Skeletal muscle cell (primary cell): ENCODE results near the gene XRCC1.

Source experiments
- DNase-seq: peaks from one replicate; pipeline ENCODE4 v3.0.0-alpha.2; 2010; ENCODE audit warnings: low read depth
- H3K4me3 ChIP-seq: 2 replicates; pipeline ENCODE4 v1.5.1; 2011; ENCODE audit warnings: low read depth, mild to moderate bottlenecking, control low read depth, low read length, moderate library complexity

Gene XRCC1, protein sequence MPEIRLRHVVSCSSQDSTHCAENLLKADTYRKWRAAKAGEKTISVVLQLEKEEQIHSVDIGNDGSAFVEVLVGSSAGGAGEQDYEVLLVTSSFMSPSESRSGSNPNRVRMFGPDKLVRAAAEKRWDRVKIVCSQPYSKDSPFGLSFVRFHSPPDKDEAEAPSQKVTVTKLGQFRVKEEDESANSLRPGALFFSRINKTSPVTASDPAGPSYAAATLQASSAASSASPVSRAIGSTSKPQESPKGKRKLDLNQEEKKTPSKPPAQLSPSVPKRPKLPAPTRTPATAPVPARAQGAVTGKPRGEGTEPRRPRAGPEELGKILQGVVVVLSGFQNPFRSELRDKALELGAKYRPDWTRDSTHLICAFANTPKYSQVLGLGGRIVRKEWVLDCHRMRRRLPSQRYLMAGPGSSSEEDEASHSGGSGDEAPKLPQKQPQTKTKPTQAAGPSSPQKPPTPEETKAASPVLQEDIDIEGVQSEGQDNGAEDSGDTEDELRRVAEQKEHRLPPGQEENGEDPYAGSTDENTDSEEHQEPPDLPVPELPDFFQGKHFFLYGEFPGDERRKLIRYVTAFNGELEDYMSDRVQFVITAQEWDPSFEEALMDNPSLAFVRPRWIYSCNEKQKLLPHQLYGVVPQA

DNA sequence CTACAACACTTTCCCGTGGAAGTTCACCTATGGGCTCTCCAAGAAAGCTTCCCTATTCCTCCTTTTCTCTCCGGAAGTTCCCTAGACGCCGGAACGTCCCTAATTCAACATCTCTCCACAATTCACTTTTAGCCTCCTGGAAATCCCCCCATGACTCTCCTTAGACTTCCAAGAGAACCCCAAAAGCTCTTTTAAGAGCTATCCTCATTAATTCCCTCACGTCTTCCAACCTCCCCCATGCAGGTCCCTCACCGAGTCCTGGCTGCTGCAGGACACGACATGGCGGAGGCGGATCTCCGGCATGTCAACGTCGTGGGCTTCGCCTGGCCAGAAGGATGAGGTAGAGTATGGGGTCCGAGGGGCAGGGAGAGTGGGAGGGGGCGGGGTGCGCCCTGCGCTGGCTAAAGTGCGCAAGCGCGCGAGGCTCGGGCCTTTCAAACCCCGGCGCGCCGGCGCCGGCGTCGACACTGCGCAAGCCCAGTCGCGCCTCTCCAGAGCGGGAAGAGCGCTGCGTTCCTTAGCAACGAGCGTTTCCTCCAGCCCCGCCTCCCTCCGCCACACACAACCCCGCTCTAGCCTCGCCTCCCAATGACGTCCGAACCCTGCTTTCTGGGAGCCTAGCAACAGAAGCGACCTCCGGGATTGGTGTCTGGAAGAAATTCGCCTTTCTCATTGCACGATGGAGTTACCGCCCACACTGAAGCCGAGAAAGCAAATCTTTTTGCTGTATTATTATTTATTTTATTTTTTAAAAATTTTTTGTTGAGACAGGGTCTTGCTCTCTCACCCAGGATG is at the start of gene XRCC1, which contains the start of gene PINLYP:
Gene XRCC1 (minus strand): TSS at position 372 of the 795 bp plus-strand sequence. CDS start 69 bp downstream, at position 303.
Gene PINLYP (plus strand): TSS at position 646 of the 795 bp plus-strand sequence. CDS start 1,391 bp downstream, outside the sequence.
- DNase-seq: peak; percentile 95
- peak within 1 kb of the TSS; percentile 98 for H3K4me3 ChIP-seq

DNA sequence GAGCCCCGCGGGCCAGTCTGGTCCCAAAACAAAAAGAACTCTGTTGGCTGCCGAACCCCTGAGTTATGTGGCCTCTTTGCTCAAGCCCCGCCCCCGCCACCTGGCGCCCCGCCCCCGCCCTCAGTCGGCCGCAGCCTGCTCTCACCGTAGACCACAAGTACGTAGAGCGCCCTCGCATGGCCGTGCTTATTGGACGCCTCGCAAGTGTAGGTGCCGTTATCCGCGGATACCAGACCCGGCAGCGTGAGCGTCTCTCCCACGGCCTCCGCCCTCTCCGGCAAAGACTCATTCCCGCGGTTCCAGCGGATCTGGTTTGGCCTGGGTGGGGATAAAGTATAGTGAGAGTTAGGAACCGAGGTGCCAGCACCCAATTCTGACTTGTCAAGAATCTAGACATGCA is 49.6 kb upstream of the XRCC1 start:
- no peak for DNase-seq
- no peak overlapping the region for H3K4me3 ChIP-seq

DNA sequence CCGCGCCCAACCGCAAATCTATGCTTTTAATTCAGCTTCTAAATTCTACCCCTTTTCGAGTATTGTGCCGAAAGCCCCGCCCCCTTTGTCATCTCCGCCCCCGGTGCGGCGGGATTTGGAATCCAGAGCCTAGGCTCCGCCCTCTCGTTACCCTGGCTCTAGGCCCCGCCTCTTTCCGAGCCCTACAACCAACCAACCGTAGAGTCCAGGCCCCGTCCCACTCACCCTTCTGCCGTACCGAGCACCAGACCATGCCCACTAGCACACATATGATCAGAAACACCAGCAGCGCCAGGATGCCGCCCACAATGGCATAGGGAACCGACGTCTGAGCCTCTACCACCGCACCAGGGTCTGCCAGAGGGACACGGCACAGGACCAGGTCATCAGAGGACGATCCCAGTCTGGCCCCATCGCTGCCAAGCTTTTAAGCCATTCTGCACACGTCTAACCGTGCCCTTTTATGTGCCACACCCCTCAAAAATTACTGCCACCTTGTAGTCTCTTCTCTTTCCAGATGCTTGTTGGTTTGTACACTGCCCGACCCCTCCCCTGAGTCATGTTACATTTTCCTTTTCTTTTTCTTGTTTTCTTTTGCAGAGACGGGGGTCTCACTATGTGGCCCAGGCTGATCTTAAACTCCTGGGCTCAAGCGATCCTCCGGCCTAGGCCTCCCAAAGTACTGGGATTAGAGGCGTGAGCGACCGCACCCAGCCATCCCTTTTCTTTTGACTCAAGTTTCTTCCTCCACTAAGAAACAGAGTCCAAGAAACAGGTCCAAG is 48.8 kb upstream of the XRCC1 start:
- DNase-seq: no peak
- H3K4me3 ChIP-seq: no peak overlapping the region

DNA sequence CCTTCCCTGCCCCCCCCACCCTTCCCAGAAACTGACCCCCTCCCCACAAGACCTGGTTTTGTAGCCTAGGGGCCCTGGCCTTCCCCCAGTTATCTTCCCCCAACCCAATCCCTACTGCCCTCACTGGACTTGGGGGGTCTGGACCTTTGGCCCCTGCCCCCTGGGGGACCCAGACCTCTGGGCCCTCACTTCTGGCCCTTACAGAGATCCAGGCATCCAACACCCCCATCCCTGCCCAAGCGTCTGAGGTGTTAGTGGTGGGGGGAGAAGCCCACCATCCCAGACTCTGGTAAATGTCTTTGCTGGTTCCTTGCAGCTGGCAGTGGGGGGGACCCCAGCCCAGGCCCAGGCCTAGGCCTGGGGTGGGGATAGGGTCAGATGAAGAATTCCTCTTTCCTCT is 47.6 kb upstream of the XRCC1 start:
- DNase-seq: no peak
- H3K4me3 ChIP-seq: no peak overlapping the region

DNA sequence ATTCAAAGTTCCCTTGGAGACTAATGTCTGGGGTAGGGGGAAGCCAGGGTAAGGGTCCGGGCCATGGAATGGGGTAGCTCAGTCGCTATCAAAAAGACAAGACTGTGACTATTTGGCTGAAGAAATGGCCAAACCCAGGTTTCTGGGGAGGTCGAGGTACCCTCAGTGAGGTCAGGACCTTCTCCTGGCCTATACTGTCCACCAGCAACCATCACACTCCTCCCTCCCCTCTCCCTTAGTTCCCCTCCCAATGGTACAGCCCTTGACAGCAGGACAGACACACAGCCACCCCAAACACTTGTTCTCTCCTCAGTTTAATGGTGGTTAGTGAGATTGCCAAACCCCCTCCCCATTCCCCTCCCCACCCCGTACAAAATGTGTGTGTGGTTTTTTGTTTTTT is 46.7 kb upstream of the XRCC1 start:
- H3K4me3 ChIP-seq: no peak overlapping the region
- DNase-seq: no peak

DNA sequence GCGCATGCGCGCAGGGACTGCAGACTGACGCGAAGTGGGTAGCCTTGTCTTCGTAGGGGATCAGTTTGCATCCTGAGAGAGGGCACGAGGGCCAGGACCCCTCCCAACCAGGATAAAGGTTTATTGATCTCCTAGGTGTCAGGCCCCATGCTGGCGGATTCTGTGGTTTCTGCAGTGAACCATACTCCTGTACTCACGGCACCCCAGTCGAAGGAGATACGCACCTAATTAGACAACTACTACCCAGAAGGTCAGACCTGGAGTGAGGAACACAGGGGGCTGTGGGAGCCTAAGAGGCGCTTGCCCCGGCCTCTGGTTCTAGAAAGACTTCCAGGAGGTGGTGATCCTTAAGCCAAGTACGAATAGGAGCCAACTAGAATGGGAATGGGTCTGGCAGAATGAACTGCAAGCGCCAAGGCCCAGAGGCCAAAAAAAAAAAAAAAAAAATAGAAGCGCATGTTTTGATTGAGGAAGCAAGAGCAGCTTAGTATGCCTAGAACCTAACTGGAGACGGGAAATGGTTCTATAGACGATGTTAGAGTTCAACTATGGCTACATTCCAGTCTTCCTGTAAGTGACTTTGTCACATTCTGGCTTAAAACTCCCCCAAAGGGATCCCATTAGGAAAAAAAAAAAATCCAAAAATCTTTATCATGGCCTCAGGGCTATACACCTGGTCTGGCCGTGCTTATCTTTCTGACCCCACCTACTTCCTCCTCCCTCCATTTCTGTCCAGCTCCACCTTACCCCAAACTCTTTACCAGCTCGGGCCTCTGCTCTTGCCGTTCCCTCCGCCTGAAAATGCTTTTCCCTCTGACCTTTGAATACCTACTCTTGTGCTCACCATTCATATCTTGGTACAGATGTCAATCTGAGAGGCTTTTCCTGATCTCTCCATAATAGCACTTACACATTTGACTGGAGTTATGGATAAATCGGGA is 45.0 kb upstream of the XRCC1 start:
- peak overlapping the region; percentile 71 for H3K4me3 ChIP-seq
- DNase-seq: no peak

DNA sequence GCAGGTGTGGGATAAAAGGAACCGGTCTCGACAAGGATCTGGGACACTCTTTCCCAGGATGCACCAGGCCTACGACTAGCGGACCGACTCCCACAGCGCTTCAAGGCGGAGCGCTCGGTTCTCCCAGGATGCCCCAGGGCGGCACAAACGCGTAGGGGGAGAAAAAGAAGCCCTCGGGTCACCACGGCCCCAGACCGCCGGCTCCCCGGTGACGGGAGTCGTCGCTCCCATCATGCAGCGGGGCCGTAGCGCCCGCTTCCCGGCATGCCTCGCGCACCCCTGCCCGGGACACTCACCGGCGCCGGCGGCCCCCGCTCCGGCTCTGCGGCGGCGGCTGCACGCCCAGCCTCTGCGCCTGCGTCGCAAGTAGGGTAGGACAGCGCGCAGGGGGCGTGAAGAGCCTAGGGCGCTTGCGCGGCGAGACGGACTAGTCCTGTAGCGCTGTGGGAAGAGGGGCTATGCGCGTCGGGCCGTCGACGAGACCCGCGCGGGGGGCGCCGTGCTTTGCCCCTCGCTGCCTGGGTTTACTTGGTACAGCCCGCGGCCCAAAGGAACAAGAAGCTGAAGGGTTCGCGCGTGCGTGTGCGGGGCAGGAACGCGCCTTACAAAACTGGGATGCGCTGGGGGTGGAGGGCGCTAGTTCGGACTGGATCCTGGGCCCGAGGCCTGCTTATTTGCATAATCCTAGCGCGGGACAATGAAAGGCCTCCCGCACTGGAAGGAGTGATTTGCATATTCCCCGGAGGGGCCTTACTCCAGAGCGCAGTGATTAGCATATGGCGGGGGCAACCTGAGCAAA is 44.1 kb upstream of the XRCC1 start, which contains the start of gene ZNF428:
Gene ZNF428 (minus strand): TSS at position 368 of the 799 bp plus-strand sequence. CDS start 5,325 bp downstream, outside the sequence.
- peak; percentile 70 for DNase-seq
- peak within 1 kb of the TSS; percentile 71 for H3K4me3 ChIP-seq

DNA sequence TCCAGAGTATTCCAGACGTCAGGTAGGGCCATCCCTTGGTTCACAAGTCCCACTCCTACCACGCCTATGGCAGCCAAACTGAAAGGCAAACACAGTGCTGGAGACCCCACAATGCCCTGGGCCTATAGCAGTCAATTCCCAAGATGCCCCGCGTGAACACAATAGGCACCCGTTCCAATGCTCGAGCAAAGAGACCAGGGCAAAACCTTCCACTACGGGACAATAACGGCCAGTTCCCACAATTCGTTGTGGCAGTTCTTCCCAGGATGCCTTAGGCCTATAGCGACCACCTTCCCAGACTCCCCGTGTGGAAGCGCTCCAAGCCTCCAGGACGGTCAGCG is 43.6 kb upstream of the XRCC1 start:
- no peak for DNase-seq
- H3K4me3 ChIP-seq: peak overlapping the region; percentile 71

DNA sequence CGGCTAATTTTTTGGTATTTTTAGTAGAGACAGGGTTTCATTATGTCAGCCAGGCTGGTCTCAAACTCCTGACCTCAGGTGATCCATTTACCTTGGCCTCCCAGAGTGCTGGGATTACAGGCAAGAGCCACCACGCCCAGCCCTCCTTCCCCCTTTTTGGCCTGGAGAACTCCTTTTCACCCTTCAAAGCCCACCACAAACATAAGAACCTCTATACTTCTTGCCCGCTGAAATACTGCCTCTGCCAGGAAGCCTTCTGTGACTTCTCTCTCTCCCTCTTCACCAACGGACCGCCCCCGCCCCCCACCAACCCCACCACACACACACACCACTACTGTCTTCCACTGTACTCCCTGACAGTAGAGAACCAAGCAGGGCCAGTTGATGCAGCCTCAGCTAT is 41.6 kb upstream of the XRCC1 start:
- DNase-seq: no peak
- no peak overlapping the region for H3K4me3 ChIP-seq

DNA sequence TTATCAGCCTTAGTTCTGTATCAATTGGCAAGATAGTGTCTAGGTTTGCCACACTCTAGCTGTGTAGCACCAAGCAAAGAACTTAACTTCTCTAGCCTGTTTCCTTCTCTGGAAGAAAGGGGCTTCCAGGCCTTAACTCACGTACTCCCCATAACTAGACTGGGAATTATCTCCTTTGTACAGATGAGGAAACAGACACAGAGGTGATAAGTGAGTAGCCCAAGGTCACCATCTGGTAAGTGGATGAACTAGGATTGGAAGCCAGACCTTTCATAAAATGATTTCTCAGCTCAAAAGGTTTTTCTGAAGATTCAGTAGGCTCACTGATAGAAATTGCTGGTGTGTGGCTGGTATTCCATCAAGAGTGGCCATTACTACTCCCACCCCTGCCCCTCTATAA is 41.0 kb upstream of the XRCC1 start:
- no peak for DNase-seq
- H3K4me3 ChIP-seq: no peak overlapping the region

DNA sequence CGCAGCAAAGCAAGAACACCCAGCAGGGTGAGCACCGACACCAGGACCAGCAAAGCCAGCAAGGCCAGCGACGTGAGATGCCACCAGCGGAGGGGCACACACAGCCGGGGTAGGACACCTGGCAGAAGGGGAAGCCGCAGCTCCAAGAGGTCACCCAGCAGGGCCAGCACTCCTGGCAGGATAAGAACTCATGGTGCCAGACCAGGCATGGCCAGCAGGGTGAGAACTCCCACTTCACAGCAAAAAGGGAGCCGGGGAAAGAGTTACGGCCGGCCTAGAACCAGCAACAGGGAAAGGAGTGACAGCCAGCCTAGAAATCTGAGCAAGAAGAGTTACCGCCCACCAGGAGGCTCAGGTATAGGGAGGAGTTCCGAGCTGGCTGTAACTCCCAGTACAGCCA is 37.0 kb upstream of the XRCC1 start:
- no peak overlapping the region for H3K4me3 ChIP-seq
- no peak for DNase-seq

DNA sequence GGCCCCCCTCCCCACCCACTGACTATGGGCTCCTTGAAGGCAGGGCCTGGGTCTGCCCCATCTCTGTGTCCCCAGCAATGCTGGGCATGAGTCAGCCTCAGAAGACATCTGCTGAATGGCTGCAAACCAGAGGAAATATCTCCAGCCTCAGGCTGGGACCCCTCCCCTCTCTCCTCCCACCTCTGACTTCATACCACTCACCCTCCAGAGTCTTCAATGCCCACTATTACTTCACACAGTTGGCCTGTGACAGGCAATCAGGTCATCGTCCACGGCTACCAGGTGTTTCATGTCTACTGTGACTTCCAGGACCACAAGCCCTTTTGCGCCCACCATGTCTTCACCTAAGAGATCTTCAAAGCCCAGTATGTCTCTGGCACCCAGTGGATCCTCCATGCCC is 36.5 kb upstream of the XRCC1 start, which contains the start of gene SRRM5:
Gene SRRM5 (plus strand): TSS at position 301 of the 400 bp plus-strand sequence. CDS start 34 bp downstream, at position 335.
- H3K4me3 ChIP-seq: no peak within 1 kb of the TSS
- DNase-seq: no peak

DNA sequence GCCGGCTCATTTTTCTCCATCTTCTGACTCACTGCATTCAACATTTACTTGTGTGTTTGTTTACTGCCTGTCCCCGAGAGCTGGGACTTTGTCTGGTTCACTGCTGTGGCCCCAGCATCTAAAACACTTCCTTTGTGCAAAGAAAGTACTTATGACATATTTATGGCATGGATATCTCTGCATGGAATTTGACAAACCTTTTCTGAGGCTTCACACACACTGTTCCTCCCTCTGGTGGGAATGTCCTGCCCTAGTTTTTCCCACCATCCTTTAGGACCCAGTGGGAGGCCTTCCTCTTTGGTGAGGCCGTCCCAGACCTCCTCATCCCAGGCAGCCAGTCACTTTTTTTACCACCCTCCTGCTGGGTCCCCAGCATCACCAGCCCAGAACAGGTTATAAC is 35.2 kb upstream of the XRCC1 start:
- no peak overlapping the region for H3K4me3 ChIP-seq
- no peak for DNase-seq

DNA sequence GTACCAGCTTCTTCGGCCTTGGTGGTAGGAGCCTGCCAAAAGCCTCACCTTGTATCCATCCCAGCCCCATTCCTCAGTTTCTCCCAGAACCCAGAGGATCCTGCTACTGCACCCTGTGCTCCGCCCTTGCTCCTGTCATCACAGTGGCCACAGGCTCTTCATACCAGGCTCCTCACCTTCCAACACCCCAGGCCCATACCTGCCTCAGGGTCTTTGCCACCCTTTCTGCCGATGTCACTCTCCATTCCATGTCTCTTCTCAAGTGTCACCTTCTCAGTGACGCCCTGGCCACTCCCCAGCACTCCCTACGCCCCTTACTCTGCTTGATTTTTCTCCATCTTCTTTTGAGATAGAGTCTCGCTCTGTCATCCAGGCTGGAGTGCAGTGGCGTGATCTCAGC is 34.5 kb upstream of the XRCC1 start:
- no peak for DNase-seq
- H3K4me3 ChIP-seq: no peak overlapping the region

DNA sequence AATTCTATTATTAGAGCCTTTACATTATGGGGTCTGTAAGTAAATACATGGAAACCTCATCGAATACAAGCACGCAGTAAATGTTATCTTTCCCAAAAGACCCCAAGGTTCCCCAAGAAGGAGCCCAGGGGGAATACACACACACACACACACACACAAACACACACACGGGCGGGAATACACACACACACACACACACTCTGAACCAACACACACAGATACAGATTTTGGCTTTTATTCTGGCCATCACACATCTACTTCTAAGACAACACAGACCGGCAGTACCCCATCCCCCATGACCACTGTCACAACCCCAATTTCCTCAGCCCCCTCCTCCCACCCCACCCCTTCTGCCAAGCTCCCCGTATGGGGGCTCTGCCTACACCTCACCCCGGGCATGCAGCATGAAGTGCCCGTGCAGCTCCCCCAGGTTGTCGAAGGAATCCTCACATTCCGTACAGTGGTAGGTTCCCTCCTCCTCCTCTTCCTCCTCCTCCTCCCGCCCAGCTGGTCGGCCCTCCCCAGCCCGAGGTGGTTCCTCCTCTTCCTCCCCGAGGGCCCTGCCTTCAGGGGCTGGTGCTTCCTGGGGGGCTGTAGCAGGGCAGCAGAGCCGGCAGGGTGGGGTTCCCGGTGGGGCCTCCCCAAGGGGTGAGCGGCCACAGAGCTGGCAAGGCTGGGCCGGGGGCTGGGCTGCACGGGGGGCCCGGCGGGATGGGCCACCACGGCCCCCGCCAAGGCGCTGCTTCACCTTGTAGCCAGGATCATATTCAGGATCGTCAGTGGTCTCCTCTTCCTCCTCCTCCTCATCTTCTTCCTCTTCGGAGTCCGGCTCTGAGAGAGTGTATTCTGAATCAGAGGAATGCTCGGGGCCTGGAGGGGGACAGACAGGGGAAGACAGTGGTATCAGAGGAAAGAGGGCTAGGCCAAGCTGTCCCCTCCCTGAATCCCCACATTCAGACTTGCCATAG is 32.2 kb upstream of the XRCC1 start:
- H3K4me3 ChIP-seq: no peak overlapping the region
- no peak for DNase-seq

DNA sequence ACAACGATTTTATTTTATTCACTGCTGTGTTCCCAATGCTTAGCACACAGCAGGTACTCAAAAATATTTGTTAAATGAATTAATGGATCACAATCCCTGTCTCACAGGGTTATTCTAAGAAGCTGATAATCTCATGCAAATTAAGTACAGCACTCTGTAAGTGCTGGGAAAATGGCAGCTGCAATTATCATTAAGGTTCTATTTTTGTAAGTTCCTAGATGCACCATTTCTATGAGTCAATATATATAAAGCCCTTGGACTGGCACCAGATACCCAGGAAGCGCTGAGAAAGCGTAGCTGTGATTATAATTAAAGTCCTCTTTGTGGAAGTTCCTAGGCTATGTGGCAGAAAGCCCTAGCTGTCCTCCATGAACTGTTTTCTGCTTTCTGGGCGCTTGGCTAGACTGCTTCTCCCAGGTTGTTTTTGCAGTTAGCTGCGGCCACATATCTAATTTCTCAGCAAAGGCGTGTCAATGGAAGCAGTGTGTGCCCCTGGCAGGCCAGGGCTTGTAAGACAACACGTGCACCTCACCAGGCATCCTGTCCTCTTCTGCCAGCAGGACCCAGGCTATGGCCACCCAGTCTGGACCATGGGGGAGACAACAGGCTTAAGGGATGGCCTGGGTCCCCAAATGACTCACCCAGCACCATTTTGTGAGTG is 31.4 kb upstream of the XRCC1 start:
- no peak overlapping the region for H3K4me3 ChIP-seq
- no peak for DNase-seq
